GM12878 (cell line): Measurements from ENCODE around the gene ADD2. TPM values are rescaled to one million over a fixed set of nuclear protein-coding genes. Genes with fewer than 3 reads are reported as not detected.

ENCODE experiments used
- ATAC-seq: fragments of 200-7000 bp; cut with Tn5 transposase; 3 replicates; pipeline ENCODE4 v1.9.1; 2020; ENCODE audit warnings: mild to moderate bottlenecking, moderate library complexity
- BruUV-seq: library from RNA; stranded (reverse); fragments of 400-500 nt; replicated peaks from 2 replicates; lab custom pipeline; 2021; lab: Mats Ljungman, UMichigan
- CTCF ChIA-PET: fragments of 300-600 bp; sonication (Branson Sonifier 250); formaldehyde crosslinking; extraction: SDS; loops from one replicate; lab custom pipeline; 2021; ENCODE audit warnings: inconsistent platforms; lab: Yijun Ruan, JAX
- POLR2A ChIA-PET: fragments of 350-600 bp; formaldehyde crosslinking; extraction: SDS; loops from one replicate; lab custom pipeline; 2021; ENCODE audit warnings: inconsistent platforms; lab: Charles Lee
- RAD21 ChIA-PET: fragments of 300-600 bp; sonication (Branson Sonifier 250); formaldehyde crosslinking; loops from one replicate; lab custom pipeline; 2023; ENCODE audit warnings: antibody characterized with exemption; ENCODE audit not compliant: unreplicated experiment; lab: Charles Lee
- SMC1A ChIA-PET: fragments of 300-600 bp; sonication (Branson Sonifier 250); formaldehyde crosslinking; loops from one replicate; lab custom pipeline; 2023; ENCODE audit not compliant: unreplicated experiment, uncharacterized antibody; lab: Charles Lee
- DNase-seq: peaks from one replicate; pipeline ENCODE4 v3.0.0-alpha.2; 2011; ENCODE audit warnings: low read depth, low spot score
- FAIRE-seq: peaks from 3 replicates; lab custom pipeline; 2011; peaks lifted over from hg19 to GRCh38; lab: Jason Lieb, UNC
- H2AFZ ChIP-seq: 2 replicates; pipeline ENCODE4 v1.6.0; 2011; ENCODE audit warnings: low read depth, low read length, control low read depth; ENCODE audit not compliant: control insufficient read depth
- H3K27ac ChIP-seq: 2 replicates; pipeline ENCODE4 v1.5.1; 2011; ENCODE audit warnings: control low read depth; ENCODE audit not compliant: control insufficient read depth, insufficient read depth
- H3K27me3 ChIP-seq, 2 experiments: replicated peaks in 1 of 2; 2 replicates each; pipeline versions ENCODE4 v1.6.0 to v1.6.1; 2011; ENCODE audit warnings: low read length in 1 of 2; ENCODE audit not compliant: control insufficient read depth in 2 of 2, insufficient read depth in 2 of 2
- H3K36me3 ChIP-seq, 2 experiments: 2 replicates each; pipeline ENCODE4 v1.5.1; 2011; ENCODE audit warnings: low read length in 1 of 2; ENCODE audit not compliant: control insufficient read depth in 2 of 2, insufficient read depth in 2 of 2
- H3K4me1 ChIP-seq: 2 replicates; pipeline ENCODE4 v1.6.1; 2011; ENCODE audit warnings: mild to moderate bottlenecking, low read length, moderate library complexity, mixed read lengths; ENCODE audit not compliant: control insufficient read depth, insufficient read depth
- H3K4me2 ChIP-seq: 2 replicates; pipeline ENCODE4 v1.6.0; 2011; ENCODE audit warnings: control low read depth; ENCODE audit not compliant: control insufficient read depth, insufficient read depth
- H3K4me3 ChIP-seq: fragments of 200-600 bp; sonication (generic); 2 replicates; pipeline ENCODE4 v1.5.1; 2016
- H3K79me2 ChIP-seq: 2 replicates; pipeline ENCODE4 v1.6.0; 2011; ENCODE audit warnings: low read length; ENCODE audit not compliant: control insufficient read depth, insufficient read depth
- H3K9ac ChIP-seq: 2 replicates; pipeline ENCODE4 v1.8.0; 2011; ENCODE audit warnings: low read length, control low read depth, mixed read lengths; ENCODE audit not compliant: control insufficient read depth, insufficient read depth
- H3K9me3 ChIP-seq: replicated peaks from 3 replicates; pipeline ENCODE4 v1.5.1; 2011; ENCODE audit warnings: mild to moderate bottlenecking, low read length; ENCODE audit not compliant: control insufficient read depth, insufficient read depth
- H4K20me1 ChIP-seq: 2 replicates; pipeline ENCODE4 v1.6.0; 2011; ENCODE audit not compliant: control insufficient read depth, insufficient read depth
- BHLHE40 ChIP-seq, 2 experiments: fragments of 450-650 bp in 1 of 2; IDR thresholded peaks; 2 replicates each; pipeline ENCODE4 v1.6.1; 2011 to 2017; ENCODE audit warnings: low read depth in 2 of 2, borderline replicate concordance in 1 of 2, improper control_type of control experiment in 1 of 2, low read length in 1 of 2, mild to moderate bottlenecking in 1 of 2
- CHD1 ChIP-seq: IDR thresholded peaks from 2 replicates; pipeline ENCODE4 v1.6.1; 2012; ENCODE audit warnings: low read depth, low read length, improper control_type of control experiment
- SUPT20H ChIP-seq: IDR thresholded peaks from 2 replicates; pipeline ENCODE4 v1.6.1; 2011; ENCODE audit warnings: low read depth, mild to moderate bottlenecking, low read length, moderate library complexity, borderline replicate concordance; ENCODE audit not compliant: control insufficient read depth
- WGBS: methylation state at CpG from one replicate; pipeline ENCODE4 v1.1.6; 2016; ENCODE audit warnings: low lambda C conversion rate; ENCODE audit not compliant: insufficient replicate concordance, insufficient coverage; ENCODE audit errors: missing lambda C conversion rate; 5-methylcytosine and 5-hydroxymethylcytosine counted together
- in situ Hi-C: fragments of 300-500 bp; cut with MboI; formaldehyde crosslinking; loops from 9 replicates; pipeline ENCODE4 v1.14.3; 2018; ENCODE audit warnings: mixed read lengths
- intact Hi-C: fragments of 100-400 bp; cut with micrococcal nuclease; formaldehyde crosslinking; loops from one replicate; pipeline ENCODE4 v1.14.2; 2022; ENCODE audit not compliant: unreplicated experiment
- polyA plus RNA-seq, 11 experiments: library from polyadenylated mRNA; depleted of rRNA in 4 of 11; unstranded in 6 of 11; stranded (reverse) in 5 of 11; fragments of >200 nt; fragmentation: Nextera tagmentation in 4 of 11; fragmentation: Illumina TruSeq in 1 of 11; extraction: Ambion mirVana in 4 of 11; extraction: Trizol in 1 of 11; gene quantifications; 1 replicate in 1 of 11; 2 replicates in 10 of 11; pipeline versions ENCODE4 v1.2.1 to v1.2.3, GENCODE V29; 2011 to 2016; ENCODE audit warnings: inconsistent platforms in 2 of 11, missing spikeins in 2 of 11, low read depth in 1 of 11
- total RNA-seq, 4 experiments: library from RNA; depleted of rRNA in 3 of 4; stranded (reverse); fragments of >200 nt in 3 of 4; fragmentation: Illumina TruSeq in 1 of 4; extraction: Trizol in 1 of 4; gene quantifications; 2 replicates each; pipeline versions ENCODE4 v1.2.1 to v1.2.3, GENCODE V29; 2013 to 2021

The ADD2 gene
- total and polyA plus RNA-seq, 10 of the 15 experiments (the other 5 are each of a cell fraction or from before 2014, with no cell fraction given), result 0.05 to 0.13 (median 0.08) TPM; not detected in 7

- Histone ChIP-seq H3K36me3 (no peaks in the 10 kb centered on the region), H3K27ac (no peak overlapping the region), H3K9me3 (no peaks in the 10 kb centered on the region), H3K79me2 (no peaks in the 10 kb centered on the region), H3K4me1 (no peaks in the 10 kb centered on the region), H3K9ac (no peak overlapping the region), H3K4me2 (no peak overlapping the region), H2AFZ (no peak overlapping the region), H3K4me3 (no peak overlapping the region), H3K27me3 (no peaks in the 10 kb centered on the region; a peak in 1 of 4 replicates), H4K20me1 (no peaks in the 10 kb centered on the region)
- ChIA-PET POLR2A (interaction anchor here (0.7 kb wide), 1 partner anchor 1280 kb away, joined by 3 read pairs; no protein-coding TSS in a partner anchor), CTCF (no interaction called here), RAD21 (no interaction called here), SMC1A (no interaction called here)
- BruUV-seq, result no TSS peak
- FAIRE-seq (no peak), ATAC-seq (no peak), DNase-seq (no peak)
- WGBS, result 72% methylated on average over 3 of the region's 3 CpGs
- in situ Hi-C loops (no loop called here), intact Hi-C loops (no loop called here)
- TF ChIP-seq BHLHE40 (IDR thresholded peaks at IDR 0.05; ENCODE audit: borderline replicate concordance in 1 of 2, low read depth in 2 of 2, low read length in 1 of 2), result no peak
- TF ChIP-seq CHD1, result no peak
Measured at GRCh38 chr2:70725505-70725904, 42.5 kb downstream of the ADD2 start.

- in situ Hi-C loops, result no loop called here
- Histone ChIP-seq H3K4me3 (no peak overlapping the region), H3K27me3 (no peaks in the 10 kb centered on the region; a peak in 2 of 4 replicates), H3K9me3 (no peaks in the 10 kb centered on the region), H3K4me2 (no peak overlapping the region), H3K36me3 (no peaks in the 10 kb centered on the region), H3K9ac (no peak overlapping the region), H3K4me1 (no peaks in the 10 kb centered on the region), H3K79me2 (no peaks in the 10 kb centered on the region), H3K27ac (no peak overlapping the region), H4K20me1 (no peaks in the 10 kb centered on the region), H2AFZ (no peak overlapping the region)
- POLR2A ChIA-PET, result no interaction called here
- ATAC-seq (no peak), FAIRE-seq (no peak), DNase-seq (no peak)
- TF ChIP-seq SUPT20H, result no peak
- intact Hi-C loops, result no loop called here
- WGBS, result 43% methylated on average over 7 of the region's 7 CpGs
- RAD21 ChIA-PET, result no interaction called here
- CTCF ChIA-PET, result no interaction called here
- no TSS peak for BruUV-seq
- SMC1A ChIA-PET, result no interaction called here
Measured at GRCh38 chr2:70724366-70724765, 43.6 kb downstream of the ADD2 start.
